Stimulated activated naive CD8-positive, alpha-beta T cell treated with anti-CD3 and anti-CD28 coated beads, Interleukin-15, Interleukin-2, amounts not matched to agents 100 ng/mL and 50 ng/mL, for 24 hours (primary cell): ENCODE measurements around the gene AKR1B15.
A peak's percentile ranks its signal among the peaks of the same experiment; 100 is the strongest.

Experiments used
- H3K27ac Mint-ChIP-seq: one replicate; pipeline ENCODE4 v1.8.0; 2021; ENCODE audit warnings: mild to moderate bottlenecking, mixed read lengths
- H3K27me3 Mint-ChIP-seq: one replicate; pipeline ENCODE4 v1.8.0; 2021; ENCODE audit warnings: mixed read lengths
- H3K36me3 Mint-ChIP-seq: one replicate; pipeline ENCODE4 v1.8.0; 2021; ENCODE audit warnings: low read depth, mixed read lengths
- H3K4me1 Mint-ChIP-seq: one replicate; pipeline ENCODE4 v1.8.0; 2021; ENCODE audit warnings: low read depth, mixed read lengths
- H3K4me3 Mint-ChIP-seq: one replicate; pipeline ENCODE4 v1.8.0; 2021; ENCODE audit warnings: mild to moderate bottlenecking, mixed read lengths
- H3K9me3 Mint-ChIP-seq: one replicate; pipeline ENCODE4 v1.8.0; 2021; ENCODE audit warnings: mixed read lengths

AKR1B15 gene

DNA sequence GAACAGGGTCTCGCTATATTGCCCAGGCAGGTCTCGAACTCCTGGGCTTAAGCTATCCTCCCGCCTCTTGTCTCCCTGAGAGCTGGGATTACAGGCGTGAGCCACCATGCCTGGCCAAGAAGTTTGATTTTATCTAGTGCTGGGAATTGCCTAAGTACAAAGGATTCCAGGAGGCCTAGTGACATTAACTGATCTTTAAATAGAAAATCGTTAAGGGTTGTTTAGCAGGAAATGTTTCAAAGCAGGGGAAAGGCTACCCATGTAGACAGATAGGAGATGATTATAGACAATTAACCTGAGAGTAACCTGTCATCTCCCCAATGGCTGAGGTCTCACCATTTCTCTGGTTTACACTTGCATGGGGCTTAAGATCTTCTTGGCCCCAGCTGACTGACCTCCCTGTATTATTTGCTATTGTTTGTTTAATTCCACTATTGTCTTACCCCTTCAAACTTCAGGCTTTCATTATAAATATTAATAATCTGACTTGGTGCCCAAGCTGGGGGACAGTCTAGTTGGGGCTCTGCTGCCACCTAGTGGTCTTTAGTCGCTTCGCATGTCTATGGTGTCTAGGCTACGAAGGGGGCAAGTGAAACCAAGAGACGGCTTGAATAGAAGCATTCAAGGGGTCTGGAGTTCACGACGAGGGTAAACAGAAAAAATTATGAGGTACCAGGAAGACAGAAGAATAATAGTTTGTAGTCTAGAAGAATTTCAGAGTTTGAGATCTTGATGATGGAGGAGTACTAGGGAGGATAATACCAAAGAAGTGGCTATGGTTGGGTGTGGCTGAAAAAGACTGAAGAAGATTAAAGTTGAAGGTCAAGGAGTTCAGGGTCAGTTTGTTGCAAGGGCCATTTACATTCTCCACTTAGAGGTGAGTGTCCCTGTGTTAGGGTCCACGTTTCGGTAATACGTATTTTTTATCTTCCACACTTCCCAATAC is 57.3 kb downstream of the AKR1B15 start:
- Mint-ChIP-seq H3K4me3 (peak overlapping the region; percentile 66), H3K9me3 (no peaks in the 10 kb centered on the region)

DNA sequence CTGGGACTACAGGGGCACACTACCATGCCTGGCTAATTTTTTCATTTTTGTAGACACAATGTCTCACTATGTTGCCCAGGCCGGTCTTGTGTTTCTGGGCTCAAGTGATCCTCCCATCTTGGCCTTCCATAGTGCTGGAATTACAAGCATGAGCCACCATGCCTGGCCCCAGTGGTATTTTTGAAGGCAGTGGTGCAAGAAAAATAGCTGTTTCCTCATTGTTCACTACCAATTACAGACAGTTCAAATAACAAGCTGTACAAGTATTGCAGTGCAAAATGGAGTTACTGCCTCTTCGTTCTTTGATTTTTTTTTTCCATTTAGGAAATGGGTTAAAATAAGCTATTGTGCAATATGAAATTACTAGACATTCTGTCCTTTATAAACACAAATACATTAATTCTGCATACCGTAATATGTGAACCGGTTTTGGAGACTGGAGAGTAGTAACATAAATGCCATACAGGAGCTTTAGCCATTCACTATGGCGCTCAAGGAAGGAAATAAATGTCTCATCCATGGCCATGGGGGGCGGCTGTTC is 62.8 kb downstream of the AKR1B15 start:
- Mint-ChIP-seq H3K4me3 (no peak overlapping the region), H3K27me3 (peaks cover 55% of the 10 kb centered on the region), H3K36me3 (no peaks in the 10 kb centered on the region), H3K9me3 (peaks cover 4% of the 10 kb centered on the region), H3K27ac (no peak overlapping the region), H3K4me1 (peaks cover 13% of the 10 kb centered on the region)

More for the DNA sequence above, 57.3 kb downstream of the AKR1B15 start:
- peaks cover 51% of the 10 kb centered on the region for H3K27me3 Mint-ChIP-seq
- no peaks in the 10 kb centered on the region for H3K36me3 Mint-ChIP-seq
- peaks cover 5% of the 10 kb centered on the region for H3K4me1 Mint-ChIP-seq
- no peak overlapping the region for H3K27ac Mint-ChIP-seq

DNA sequence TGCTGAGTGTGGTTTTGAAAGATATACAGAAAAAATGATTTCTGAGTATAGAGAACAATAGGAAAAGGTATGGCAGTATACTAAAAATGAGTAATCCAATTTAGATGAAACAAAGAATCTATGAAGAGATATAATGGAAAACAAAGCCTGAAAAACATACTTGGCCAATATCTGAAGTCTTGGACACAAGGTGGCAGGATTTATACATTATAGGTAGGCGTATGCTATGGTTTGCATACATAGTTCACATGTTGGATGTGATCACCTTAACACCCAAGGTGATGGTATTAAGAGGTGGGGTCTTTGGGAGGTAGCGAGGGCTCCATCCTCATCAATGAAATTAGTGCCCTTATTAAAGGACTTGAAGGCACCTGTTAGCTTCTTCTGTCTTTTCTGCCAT is 63.3 kb downstream of the AKR1B15 start:
- peaks cover 4% of the 10 kb centered on the region for H3K9me3 Mint-ChIP-seq
- H3K27ac Mint-ChIP-seq, result no peak overlapping the region
- peaks cover 52% of the 10 kb centered on the region for H3K27me3 Mint-ChIP-seq
- no peak overlapping the region for H3K4me3 Mint-ChIP-seq
- H3K4me1 Mint-ChIP-seq, result peaks cover 12% of the 10 kb centered on the region
- no peaks in the 10 kb centered on the region for H3K36me3 Mint-ChIP-seq

DNA sequence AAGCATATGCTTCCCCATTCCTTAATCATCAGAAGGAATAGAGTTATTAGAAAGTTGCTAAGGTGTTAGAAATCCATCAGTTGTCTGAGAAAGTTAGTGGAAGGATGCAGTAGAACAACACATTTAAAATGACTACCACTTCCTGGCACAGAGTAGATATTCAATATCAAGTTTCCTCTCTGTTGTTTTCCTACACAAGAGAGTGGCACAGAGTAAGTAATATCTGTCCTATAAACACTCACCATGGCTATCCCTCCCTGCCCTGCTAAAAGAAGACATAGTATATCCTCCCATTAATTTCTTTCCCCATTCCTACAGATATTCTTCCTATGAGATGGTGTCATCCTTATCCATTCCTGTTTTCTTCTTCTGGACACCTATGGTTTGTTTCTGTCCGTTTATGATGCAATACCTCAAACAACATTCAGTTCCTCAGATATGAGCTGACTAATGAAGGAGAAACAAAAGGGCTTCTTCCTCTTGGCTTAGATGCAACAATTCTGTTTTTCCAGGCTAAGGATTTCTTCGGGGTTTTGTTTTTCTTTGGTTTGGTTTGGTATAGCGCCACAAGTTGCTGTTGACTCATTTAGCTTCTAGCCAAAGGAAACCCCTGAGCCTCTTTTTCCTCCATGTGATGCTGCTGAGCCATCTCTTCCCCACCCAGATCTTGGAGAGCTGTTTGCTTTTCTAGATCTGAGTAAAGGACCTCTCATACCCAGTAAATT is 64.9 kb downstream of the AKR1B15 start:
- peaks cover 12% of the 10 kb centered on the region for H3K4me1 Mint-ChIP-seq
- H3K4me3 Mint-ChIP-seq, result peak overlapping the region; percentile 44
- no peaks in the 10 kb centered on the region for H3K36me3 Mint-ChIP-seq
- H3K27me3 Mint-ChIP-seq, result peaks cover 43% of the 10 kb centered on the region
- peaks cover 4% of the 10 kb centered on the region for H3K9me3 Mint-ChIP-seq
- peak overlapping the region; percentile 92 for H3K27ac Mint-ChIP-seq

DNA sequence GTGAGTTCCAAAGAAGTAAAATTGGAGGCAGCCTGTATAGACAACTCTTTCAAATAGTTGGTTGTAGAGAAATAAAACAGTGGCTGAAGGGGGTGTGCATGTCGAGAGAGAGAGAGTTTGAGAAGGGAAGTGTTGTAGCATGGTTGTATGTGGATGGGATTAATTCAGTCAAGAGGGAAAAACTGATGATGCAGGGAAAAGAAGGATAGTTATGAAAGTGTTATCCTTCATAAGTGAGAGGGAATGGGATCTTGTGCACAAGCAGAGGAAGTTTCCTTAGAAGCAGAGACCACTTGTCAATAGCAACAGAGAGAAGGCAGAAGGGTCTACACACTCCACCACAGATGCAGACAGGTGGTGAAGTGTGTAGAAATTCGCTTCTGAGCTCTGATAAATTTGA is 67.7 kb downstream of the AKR1B15 start:
- Mint-ChIP-seq H3K4me1 (peaks cover 12% of the 10 kb centered on the region), H3K4me3 (no peak overlapping the region), H3K36me3 (no peaks in the 10 kb centered on the region), H3K27ac (no peak overlapping the region), H3K9me3 (peaks cover 4% of the 10 kb centered on the region), H3K27me3 (peaks cover 43% of the 10 kb centered on the region)

GRCh38 chr7:134618756-134619530 is 70.0 kb downstream of the AKR1B15 start:
- Mint-ChIP-seq H3K4me1 (peaks cover 5% of the 10 kb centered on the region), H3K36me3 (no peaks in the 10 kb centered on the region), H3K4me3 (no peak overlapping the region), H3K27ac (no peak overlapping the region), H3K27me3 (peaks cover 46% of the 10 kb centered on the region), H3K9me3 (no peaks in the 10 kb centered on the region)

DNA sequence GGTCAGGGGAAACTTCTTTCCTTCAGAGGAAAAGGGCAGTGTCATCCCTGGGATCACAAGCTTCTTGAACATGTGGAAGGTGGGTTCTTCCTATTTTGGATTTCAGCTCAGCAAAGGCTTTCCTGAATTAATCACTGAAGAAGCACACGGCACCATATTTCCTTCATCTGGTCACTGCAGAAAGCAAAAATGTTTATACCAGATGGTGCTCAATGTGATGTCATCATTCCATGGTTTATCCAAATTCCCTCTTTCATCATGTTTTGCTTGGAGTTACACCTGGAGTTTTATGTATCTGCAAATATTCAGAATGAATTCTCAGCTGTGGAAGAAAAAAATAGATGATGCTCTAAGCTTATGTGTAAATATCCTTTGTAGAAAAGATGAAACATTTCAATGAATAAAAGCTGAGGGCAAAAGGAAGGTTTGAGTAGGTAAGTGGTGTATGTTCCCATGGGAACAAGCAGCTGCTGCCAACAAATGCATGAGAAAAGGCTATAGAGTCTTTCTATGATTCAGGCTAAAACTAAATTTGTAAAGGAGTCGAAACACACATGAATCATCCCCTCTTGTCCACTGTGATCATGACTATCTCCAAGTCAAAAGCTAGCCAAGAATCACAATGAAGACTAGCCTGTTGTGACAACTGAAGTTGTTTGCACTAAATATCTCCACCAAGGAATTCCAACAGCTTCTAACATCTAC is 70.9 kb downstream of the AKR1B15 start:
- Mint-ChIP-seq H3K9me3 (no peaks in the 10 kb centered on the region), H3K27ac (no peak overlapping the region), H3K36me3 (no peaks in the 10 kb centered on the region), H3K4me1 (peaks cover 3% of the 10 kb centered on the region), H3K27me3 (peaks cover 50% of the 10 kb centered on the region), H3K4me3 (no peak overlapping the region)

GRCh38 chr7:134622303-134622995 is 73.5 kb downstream of the AKR1B15 start:
- peaks cover 3% of the 10 kb centered on the region for H3K4me1 Mint-ChIP-seq
- H3K36me3 Mint-ChIP-seq, result no peaks in the 10 kb centered on the region

GRCh38 chr7:134623193-134623592 is 74.3 kb downstream of the AKR1B15 start:
- Mint-ChIP-seq H3K4me1 (peaks cover 3% of the 10 kb centered on the region), H3K27me3 (peaks cover 65% of the 10 kb centered on the region), H3K27ac (no peak overlapping the region), H3K36me3 (no peaks in the 10 kb centered on the region), H3K9me3 (no peaks in the 10 kb centered on the region), H3K4me3 (no peak overlapping the region)

More at GRCh38 chr7:134622303-134622995, 73.5 kb downstream of the AKR1B15 start:
- Mint-ChIP-seq H3K27ac (no peak overlapping the region), H3K27me3 (peaks cover 59% of the 10 kb centered on the region), H3K4me3 (no peak overlapping the region), H3K9me3 (no peaks in the 10 kb centered on the region)

- H3K27me3 Mint-ChIP-seq, result peaks cover 65% of the 10 kb centered on the region
- peaks cover 6% of the 10 kb centered on the region for H3K4me1 Mint-ChIP-seq
- no peak overlapping the region for H3K4me3 Mint-ChIP-seq
- no peak overlapping the region for H3K27ac Mint-ChIP-seq
- H3K9me3 Mint-ChIP-seq, result no peaks in the 10 kb centered on the region
- no peaks in the 10 kb centered on the region for H3K36me3 Mint-ChIP-seq
Measured at GRCh38 chr7:134625550-134625949, 76.6 kb downstream of the AKR1B15 start.

- no peak overlapping the region for H3K27ac Mint-ChIP-seq
- H3K9me3 Mint-ChIP-seq, result no peaks in the 10 kb centered on the region
- peaks cover 61% of the 10 kb centered on the region for H3K27me3 Mint-ChIP-seq
- no peak overlapping the region for H3K4me3 Mint-ChIP-seq
- no peaks in the 10 kb centered on the region for H3K36me3 Mint-ChIP-seq
- peaks cover 6% of the 10 kb centered on the region for H3K4me1 Mint-ChIP-seq
Measured at GRCh38 chr7:134627109-134627774, 78.3 kb downstream of the AKR1B15 start.

GRCh38 chr7:134627775-134628153 is 78.9 kb downstream of the AKR1B15 start:
- H3K27ac Mint-ChIP-seq, result no peak overlapping the region
- H3K4me3 Mint-ChIP-seq, result no peak overlapping the region
- peaks cover 56% of the 10 kb centered on the region for H3K27me3 Mint-ChIP-seq
- H3K4me1 Mint-ChIP-seq, result peaks cover 6% of the 10 kb centered on the region
- no peaks in the 10 kb centered on the region for H3K9me3 Mint-ChIP-seq
- no peaks in the 10 kb centered on the region for H3K36me3 Mint-ChIP-seq

- no peaks in the 10 kb centered on the region for H3K36me3 Mint-ChIP-seq
- no peaks in the 10 kb centered on the region for H3K9me3 Mint-ChIP-seq
- peaks cover 47% of the 10 kb centered on the region for H3K27me3 Mint-ChIP-seq
- H3K4me3 Mint-ChIP-seq, result no peak overlapping the region
- peaks cover 5% of the 10 kb centered on the region for H3K4me1 Mint-ChIP-seq
- H3K27ac Mint-ChIP-seq, result no peak overlapping the region
Measured at GRCh38 chr7:134629445-134629844, 80.5 kb downstream of the AKR1B15 start.
